Body of pancreas (tissue), 4 donors: Measurements from ENCODE around the gene RADX. TPM values are rescaled to one million over a fixed set of nuclear protein-coding genes. Genes with fewer than 3 reads are reported as not detected.
"Not testable (repeated sequence)": the region's sequence is repeated elsewhere in the genome, so short reads cannot be mapped to it uniquely, and the experiment has no call there.

Source experiments
- ATAC-seq: fragments of 150-250 bp; one replicate; pipeline ENCODE4 v1.9.1; 2016
- DNase-seq, 4 donors: peaks; one replicate each; pipeline ENCODE4 v3.0.0-alpha.2; 2019
- H3K27ac ChIP-seq, 4 donors: fragments of 200-600 bp; sonication (generic); 1 replicate in 3 of 4; 2 replicates in 1 of 4; pipeline versions ENCODE4 v1.5.1 to v1.6.1; 2016 to 2019; ENCODE audit warnings: mild to moderate bottlenecking in 1 of 4, mixed read lengths in 1 of 4, moderate library complexity in 1 of 4
- H3K27me3 ChIP-seq, 2 donors: fragments of 200-600 bp; sonication (generic); one replicate each; pipeline ENCODE4 v1.6.0; 2016; ENCODE audit warnings: mild to moderate bottlenecking in 1 of 2
- H3K36me3 ChIP-seq, 2 donors: fragments of 200-600 bp; sonication (generic); replicated peaks in 1 of 2; 2 replicates each; pipeline ENCODE4 v1.5.1; 2016; ENCODE audit warnings: low read depth in 2 of 2; ENCODE audit not compliant: insufficient read depth in 1 of 2
- H3K4me1 ChIP-seq: fragments of 200-600 bp; sonication (generic); one replicate; pipeline ENCODE4 v1.6.0; 2016
- H3K4me3 ChIP-seq, 2 donors: fragments of 200-600 bp; sonication (generic); 1 replicate in 1 of 2; 2 replicates in 1 of 2; pipeline ENCODE4 v1.5.1; 2016 to 2019
- H3K9me3 ChIP-seq, 3 donors: fragments of 200-600 bp; sonication (generic); 1 replicate in 2 of 3; 2 replicates in 1 of 3; pipeline ENCODE4 v1.5.1; 2016
- CTCF ChIP-seq, 7 experiments: fragments of 450-650 bp in 4 of 7; fragments of 200-600 bp in 3 of 7; sonication (generic) in 3 of 7; IDR thresholded peaks; one replicate each; pipeline ENCODE4 v1.5.1; 2016 to 2019; ENCODE audit warnings: antibody characterized with exemption in 7 of 7
- POLR2A ChIP-seq, 3 donors: fragments of 450-650 bp; IDR thresholded peaks; one replicate each; pipeline ENCODE4 v1.6.1; 2016; ENCODE audit warnings: antibody characterized with exemption in 3 of 3, mild to moderate bottlenecking in 2 of 3
- WGBS, 2 donors: methylation state at CpG; one replicate each; pipeline ENCODE4 v1.1.5; 2017; 5-methylcytosine and 5-hydroxymethylcytosine counted together
- intact Hi-C: fragments of 100-400 bp; cut with DNase I; formaldehyde crosslinking; loops from one replicate; pipeline ENCODE4 v1.15.1; 2023
- total RNA-seq, 2 donors: library from RNA; depleted of rRNA; stranded (reverse); fragments of >200 nt; gene quantifications; one replicate each; pipeline ENCODE4 v1.1.0, GENCODE V29; 2016

Gene RADX
- total RNA-seq, 2 donors from 2014 or later, result 2.3 to 5.7 TPM

GRCh38 chrX:106621836-106622235 lies 10.1 kb downstream of the RADX start:
- DNase-seq, result no peak
- TF ChIP-seq CTCF (IDR thresholded peaks at IDR 0.05), result no peak
- no peak for TF ChIP-seq POLR2A (IDR thresholded peaks at IDR 0.05)
- Histone ChIP-seq H3K9me3 (no peaks in the 10 kb centered on the region), H3K36me3 (no peaks in the 10 kb centered on the region), H3K4me3 (no peak overlapping the region), H3K27ac (no peak overlapping the region), H3K4me1 (no peaks in the 10 kb centered on the region), H3K27me3 (no peaks in the 10 kb centered on the region)
- ATAC-seq, result no peak
- intact Hi-C loops, result no loop called here
- WGBS, 2 donors, result 92 to 98% methylated on average over 2 of the region's 2 CpGs

GRCh38 chrX:106626789-106627188 lies 15.0 kb downstream of the RADX start:
- intact Hi-C loops, result no loop called here
- Histone ChIP-seq H3K27me3 (no peaks in the 10 kb centered on the region), H3K9me3 (no peaks in the 10 kb centered on the region), H3K4me1 (no peaks in the 10 kb centered on the region), H3K36me3 (no peaks in the 10 kb centered on the region), H3K27ac (no peak overlapping the region), H3K4me3 (no peak overlapping the region)
- ATAC-seq (no peak), DNase-seq (no peak)
- no peak for TF ChIP-seq POLR2A (IDR thresholded peaks at IDR 0.05)
- no peak for TF ChIP-seq CTCF (IDR thresholded peaks at IDR 0.05)

- H3K27me3 ChIP-seq, result no peaks in the 10 kb centered on the region
- no peaks in the 10 kb centered on the region for H3K9me3 ChIP-seq
- no peak overlapping the region for H3K4me3 ChIP-seq
- DNase-seq (no peak), ATAC-seq (no peak)
- H3K27ac ChIP-seq, result no peak overlapping the region
- intact Hi-C loops, result no loop called here
- H3K4me1 ChIP-seq, result no peaks in the 10 kb centered on the region
- TF ChIP-seq CTCF (IDR thresholded peaks at IDR 0.05) (no peak), POLR2A (IDR thresholded peaks at IDR 0.05) (no peak)
- no peaks in the 10 kb centered on the region for H3K36me3 ChIP-seq
Measured at GRCh38 chrX:106631615-106632014, 19.8 kb downstream of the RADX start.

- ATAC-seq, result no peak
- intact Hi-C loops, result no loop called here
- WGBS, 2 donors, result 45 to 65% methylated on average over 1 of the region's 1 CpG
- Histone ChIP-seq H3K4me1 (no peaks in the 10 kb centered on the region), H3K9me3 (no peaks in the 10 kb centered on the region), H3K4me3 (no peak overlapping the region), H3K27me3 (no peaks in the 10 kb centered on the region), H3K36me3 (no peaks in the 10 kb centered on the region), H3K27ac (no peak overlapping the region)
- no peak for DNase-seq
- no peak for TF ChIP-seq POLR2A (IDR thresholded peaks at IDR 0.05)
- TF ChIP-seq CTCF (IDR thresholded peaks at IDR 0.05), result no peak
Measured at GRCh38 chrX:106649523-106650428, 38.0 kb downstream of the RADX start.

- 91 to 95% methylated on average over 2 of the region's 2 CpGs for WGBS, 2 donors
- H3K4me3 ChIP-seq, H3K27ac ChIP-seq, H3K4me1 ChIP-seq, H3K27me3 ChIP-seq, H3K9me3 ChIP-seq, ATAC-seq, DNase-seq, intact Hi-C loops, H3K36me3 ChIP-seq: not testable (repeated sequence)
Measured at GRCh38 chrX:106653625-106654024, 41.8 kb downstream of the RADX start.
